Measurements from ENCODE around the gene CALML6.
"Not testable (repeated sequence)": the region's sequence is repeated elsewhere in the genome, so short reads cannot be mapped to it uniquely, and the experiment has no call there.

Gene CALML6

DNA sequence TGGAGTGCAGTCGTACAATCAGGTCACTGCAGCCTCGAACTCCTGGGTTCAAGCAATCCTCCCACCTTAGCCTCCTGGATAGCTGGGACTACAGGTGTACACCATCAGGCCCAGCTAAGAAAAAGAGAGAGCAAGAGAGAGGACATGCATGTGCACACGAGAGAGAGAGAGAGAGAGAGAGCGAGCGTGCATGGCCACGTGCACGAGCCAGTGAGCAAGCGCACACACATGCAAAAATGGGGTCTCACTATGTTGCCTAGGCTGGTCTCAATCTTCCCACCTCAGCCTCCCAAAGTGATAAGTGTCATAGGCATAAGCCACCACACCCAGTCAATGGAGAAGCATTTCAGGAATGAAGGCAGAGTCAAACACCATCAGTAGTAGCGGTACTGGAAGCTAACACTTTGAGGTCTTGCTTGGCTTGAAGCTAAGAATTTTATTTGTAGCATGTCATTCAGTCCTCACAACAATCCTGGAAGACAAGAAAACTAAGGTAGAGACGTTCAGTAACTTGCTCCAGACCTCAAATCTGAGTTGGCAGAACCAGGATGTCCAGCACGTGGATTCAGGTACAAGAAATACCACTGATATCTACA is 38.6 kb upstream of the CALML6 start:
- no peak overlapping the region for H3K4me3 ChIP-seq (ENCODE audit: low read depth, low read length)
- DNase-seq (ENCODE audit: low read depth): no peak
- TF ChIP-seq, protein P1, sequence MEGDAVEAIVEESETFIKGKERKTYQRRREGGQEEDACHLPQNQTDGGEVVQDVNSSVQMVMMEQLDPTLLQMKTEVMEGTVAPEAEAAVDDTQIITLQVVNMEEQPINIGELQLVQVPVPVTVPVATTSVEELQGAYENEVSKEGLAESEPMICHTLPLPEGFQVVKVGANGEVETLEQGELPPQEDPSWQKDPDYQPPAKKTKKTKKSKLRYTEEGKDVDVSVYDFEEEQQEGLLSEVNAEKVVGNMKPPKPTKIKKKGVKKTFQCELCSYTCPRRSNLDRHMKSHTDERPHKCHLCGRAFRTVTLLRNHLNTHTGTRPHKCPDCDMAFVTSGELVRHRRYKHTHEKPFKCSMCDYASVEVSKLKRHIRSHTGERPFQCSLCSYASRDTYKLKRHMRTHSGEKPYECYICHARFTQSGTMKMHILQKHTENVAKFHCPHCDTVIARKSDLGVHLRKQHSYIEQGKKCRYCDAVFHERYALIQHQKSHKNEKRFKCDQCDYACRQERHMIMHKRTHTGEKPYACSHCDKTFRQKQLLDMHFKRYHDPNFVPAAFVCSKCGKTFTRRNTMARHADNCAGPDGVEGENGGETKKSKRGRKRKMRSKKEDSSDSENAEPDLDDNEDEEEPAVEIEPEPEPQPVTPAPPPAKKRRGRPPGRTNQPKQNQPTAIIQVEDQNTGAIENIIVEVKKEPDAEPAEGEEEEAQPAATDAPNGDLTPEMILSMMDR (conservative IDR thresholded peaks at IDR 0.05; ENCODE audit: low read depth, low read length): no peak

DNA sequence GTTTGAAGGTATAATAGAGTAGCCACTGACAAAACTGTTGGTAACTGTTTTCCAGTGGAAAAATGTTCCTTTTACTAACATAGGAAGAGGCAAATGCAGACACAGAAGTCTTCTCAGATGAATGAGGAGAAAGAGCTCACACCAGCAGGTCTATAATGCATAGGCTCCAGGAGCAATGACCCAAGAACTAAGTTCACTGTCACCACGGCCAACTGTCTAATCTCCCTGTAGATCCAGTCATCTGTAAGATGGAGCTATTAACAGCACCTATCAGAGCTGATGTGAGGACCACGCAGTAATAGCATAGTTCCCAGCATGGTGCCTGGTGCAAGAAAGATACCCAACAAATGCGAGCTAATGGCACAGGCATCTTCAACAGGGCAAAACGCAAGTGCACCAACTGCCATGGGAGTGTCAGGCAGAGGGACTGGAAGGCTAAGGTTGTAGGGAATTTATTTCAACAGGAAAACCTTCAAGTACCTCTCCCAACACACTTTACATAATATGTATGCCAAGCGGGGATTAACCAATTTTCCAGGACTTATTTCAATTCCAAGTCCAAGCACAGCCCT is 37.1 kb upstream of the CALML6 start:
- H3K4me3 ChIP-seq (ENCODE audit: low read depth, low read length): no peak overlapping the region
- TF ChIP-seq, protein P1 (conservative IDR thresholded peaks at IDR 0.05; ENCODE audit: low read depth, low read length): no peak
- DNase-seq (ENCODE audit: low read depth): no peak

DNA sequence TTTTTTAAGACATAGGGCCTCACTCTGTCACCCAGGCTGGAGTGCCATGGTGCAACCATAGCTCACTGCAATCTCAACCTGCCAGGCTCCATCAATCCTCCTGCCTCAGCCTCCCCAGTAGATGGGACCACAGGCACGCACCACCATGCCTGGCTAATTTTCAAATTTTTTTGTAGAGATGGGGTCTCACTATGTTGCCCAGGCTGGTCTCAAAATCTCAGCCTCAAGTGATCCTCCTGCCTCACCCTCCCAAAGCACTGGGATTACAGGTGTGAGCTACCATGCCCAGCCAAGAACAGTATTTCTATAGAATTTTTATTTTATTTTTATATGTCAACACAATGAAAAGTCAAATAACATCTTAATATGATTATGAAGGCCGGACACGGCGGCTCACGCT is 35.1 kb upstream of the CALML6 start:
- TF ChIP-seq, protein P1 (conservative IDR thresholded peaks at IDR 0.05; ENCODE audit: low read depth, low read length): no peak
- no peak overlapping the region for H3K4me3 ChIP-seq (ENCODE audit: low read depth, low read length)
- no peak for DNase-seq (ENCODE audit: low read depth)

DNA sequence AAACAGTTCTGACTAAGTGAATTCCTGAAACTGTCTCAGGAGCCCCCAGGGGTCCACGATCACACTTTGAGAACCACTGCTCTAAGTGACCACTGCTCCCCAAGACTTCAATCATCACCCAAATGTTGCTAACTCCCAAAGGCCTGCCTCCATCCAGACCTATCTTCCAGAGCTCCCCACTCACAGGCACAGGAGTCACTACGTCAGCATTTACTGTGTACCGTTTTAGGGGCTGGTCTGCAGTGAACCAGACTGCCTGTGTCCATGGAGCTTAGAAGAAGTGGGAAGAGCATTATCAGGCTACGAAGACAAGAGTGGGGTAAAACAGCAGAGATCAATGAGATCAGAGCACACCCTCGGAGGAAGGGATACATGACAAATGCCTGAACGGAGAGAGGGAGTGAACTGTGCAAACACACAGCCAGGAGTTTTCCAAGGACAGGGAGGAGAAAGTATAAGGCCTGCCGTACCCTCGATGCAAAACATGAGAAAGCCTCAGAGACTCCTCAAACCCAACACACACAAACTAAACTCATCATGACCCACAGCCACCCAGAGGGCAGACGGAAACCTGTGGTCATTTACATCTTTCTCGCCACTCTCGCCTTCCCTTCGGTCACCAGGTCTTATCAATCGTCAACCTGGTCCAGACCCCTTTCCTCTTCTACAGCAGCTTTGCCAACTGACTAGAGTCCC is 34.3 kb upstream of the CALML6 start:
- H3K4me3 ChIP-seq (ENCODE audit: low read depth, low read length): no peak overlapping the region
- no peak for DNase-seq (ENCODE audit: low read depth)
- TF ChIP-seq, protein P1 (conservative IDR thresholded peaks at IDR 0.05; ENCODE audit: low read depth, low read length): no peak

DNA sequence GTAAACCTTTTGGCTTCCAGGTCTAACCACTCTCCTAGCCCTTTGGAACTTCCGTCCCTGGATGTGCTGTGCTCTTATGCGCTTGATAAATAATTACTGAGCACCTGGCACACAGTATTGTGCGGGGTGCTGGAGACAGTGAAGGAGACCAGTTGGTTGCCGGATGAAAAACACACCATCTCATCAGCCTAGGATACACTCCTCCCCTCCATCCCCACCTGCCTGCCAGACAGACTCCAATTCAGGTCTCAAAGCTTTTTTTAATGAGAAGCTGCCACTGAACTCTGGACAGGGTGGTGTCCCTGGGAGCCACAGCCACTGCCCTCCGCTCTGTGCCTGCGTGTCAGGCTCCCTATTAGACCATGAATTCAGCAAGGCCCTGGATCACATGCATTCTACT is 33.3 kb upstream of the CALML6 start:
- TF ChIP-seq, protein P1 (conservative IDR thresholded peaks at IDR 0.05; ENCODE audit: low read depth, low read length): no peak
- no peak for DNase-seq (ENCODE audit: low read depth)

DNA sequence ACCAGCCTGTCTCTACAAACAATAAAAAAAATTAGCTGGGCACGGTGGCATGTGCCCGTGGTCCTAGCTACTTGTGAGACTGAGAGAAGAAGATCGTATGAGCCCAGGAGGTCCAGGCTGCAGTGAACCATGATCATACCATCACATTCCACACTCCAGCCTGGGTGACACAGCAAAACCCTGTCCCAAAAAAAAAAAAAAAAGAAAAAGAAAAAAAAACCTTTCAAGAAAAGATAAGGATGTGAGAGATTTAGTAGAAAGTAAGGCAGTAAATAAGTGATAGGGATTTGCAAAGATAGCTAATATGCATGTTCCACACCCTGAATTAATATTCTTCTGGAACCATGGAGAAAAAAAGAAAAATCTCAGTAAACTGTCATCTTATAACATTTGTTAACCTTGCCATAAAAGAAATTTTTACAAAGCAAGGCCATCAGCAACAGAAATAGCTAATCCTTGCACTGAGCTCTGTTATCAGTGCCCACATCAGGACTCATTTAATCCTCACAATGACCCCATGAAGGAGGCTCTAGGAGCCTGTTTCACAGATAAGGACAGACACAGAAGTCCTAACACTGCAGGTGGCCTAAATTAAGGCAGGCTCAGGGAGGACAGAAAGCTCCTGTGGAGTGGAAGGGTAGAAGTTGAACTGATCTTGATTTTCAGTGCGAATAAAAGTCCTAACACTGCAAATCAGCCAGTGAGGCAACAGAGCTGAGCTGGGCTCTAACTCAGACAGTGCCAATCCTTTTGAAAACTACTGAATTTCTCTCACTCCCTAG is 31.8 kb upstream of the CALML6 start:
- no peak overlapping the region for H3K4me3 ChIP-seq (ENCODE audit: low read depth, low read length)
- DNase-seq (ENCODE audit: low read depth): no peak
- TF ChIP-seq, protein P1 (conservative IDR thresholded peaks at IDR 0.05; ENCODE audit: low read depth, low read length): no peak

More for the DNA sequence above, 33.3 kb upstream of the CALML6 start:
- no peak overlapping the region for H3K4me3 ChIP-seq (ENCODE audit: low read depth, low read length)

DNA sequence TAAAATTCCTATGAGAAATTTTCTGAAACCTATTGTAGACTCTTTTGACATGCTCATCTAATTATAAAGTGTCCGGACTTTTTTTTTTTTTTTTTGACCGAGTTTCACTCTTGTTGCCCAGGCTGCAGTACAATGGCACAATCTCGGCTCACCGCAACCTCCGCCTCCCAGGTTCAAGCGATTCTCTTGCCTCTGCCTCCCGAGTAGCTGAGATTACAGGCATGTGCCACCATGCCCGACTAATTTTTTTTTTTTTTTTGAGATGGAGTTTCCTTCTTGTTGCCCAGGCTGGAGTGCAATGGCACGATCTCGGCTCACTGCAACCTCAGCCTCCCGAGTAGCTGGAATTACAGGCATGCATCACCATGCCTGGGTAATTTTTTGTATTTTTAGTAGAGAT is 31.2 kb upstream of the CALML6 start:
- not testable (repeated sequence) for DNase-seq (ENCODE audit: low read depth); H3K4me3 ChIP-seq (ENCODE audit: low read depth, low read length)

All from choroid plexus epithelial cell (primary cell).